Heart left ventricle (tissue), 16 donors: Measurements from ENCODE around the gene MRPL58. TPM values are rescaled to one million over a fixed set of nuclear protein-coding genes. Genes with fewer than 3 reads are reported as not detected.
A peak's percentile ranks its signal among the peaks of the same experiment; 100 is the strongest.

ENCODE experiments used
- ATAC-seq, 4 donors: fragments of 200-7000 bp; cut with Tn5 transposase; one replicate each; pipeline ENCODE4 v1.9.1; 2020 to 2022; ENCODE audit warnings: moderate library complexity in 4 of 4, mild to moderate bottlenecking in 3 of 4, moderate number of reproducible peaks in 1 of 4
- DNase-seq, 5 donors: peaks; one replicate each; pipeline ENCODE4 v3.0.0-alpha.2; 2020
- H3K27ac ChIP-seq, 12 donors: fragments of 200-600 bp; sonication (generic) in 4 of 12; one replicate each; pipeline versions ENCODE4 v1.5.0 to v1.8.0; 2016 to 2022; ENCODE audit warnings: mild to moderate bottlenecking in 2 of 12
- H3K27me3 ChIP-seq, 9 donors: fragments of 200-600 bp; sonication (generic) in 2 of 9; one replicate each; pipeline versions ENCODE4 v1.5.1 to v1.8.0; 2016 to 2022; ENCODE audit warnings: mild to moderate bottlenecking in 3 of 9
- H3K36me3 ChIP-seq, 9 donors: fragments of 200-600 bp; sonication (generic) in 2 of 9; one replicate each; pipeline versions ENCODE4 v1.5.0 to v1.8.0; 2018 to 2022; ENCODE audit warnings: mild to moderate bottlenecking in 2 of 9
- H3K4me1 ChIP-seq, 12 donors: fragments of 200-600 bp; sonication (generic) in 4 of 12; one replicate each; pipeline versions ENCODE4 v1.5.0 to v1.8.0; 2016 to 2022; ENCODE audit warnings: mild to moderate bottlenecking in 3 of 12
- H3K4me3 ChIP-seq, 12 donors: fragments of 200-600 bp; sonication (generic) in 4 of 12; one replicate each; pipeline versions ENCODE4 v1.5.0 to v1.8.0; 2017 to 2022; ENCODE audit warnings: mild to moderate bottlenecking in 9 of 12, moderate library complexity in 4 of 12
- H3K9me3 ChIP-seq, 12 donors: fragments of 200-600 bp; sonication (generic) in 4 of 12; one replicate each; pipeline versions ENCODE4 v1.5.0 to v1.8.0; 2016 to 2022; ENCODE audit warnings: mild to moderate bottlenecking in 1 of 12
- POLR2A ChIP-seq, 2 donors: fragments of 450-650 bp; IDR thresholded peaks; one replicate each; pipeline ENCODE4 v1.6.1; 2017; ENCODE audit warnings: antibody characterized with exemption in 2 of 2, mild to moderate bottlenecking in 2 of 2, moderate library complexity in 2 of 2
- WGBS, 4 donors: extraction: QIAGEN DNeasy Blood & Tissue Kit in 2 of 4; methylation state at CpG; one replicate each; pipeline versions ENCODE4 v1.1.5 to v1.1.7; 2013 to 2018; 5-methylcytosine and 5-hydroxymethylcytosine counted together
- intact Hi-C, 10 donors: fragments of 100-400 bp; cut with DNase I; formaldehyde crosslinking; loops; one replicate each; pipeline versions ENCODE4 v1.11.1 to v1.14.2; 2022
- polyA plus RNA-seq, 2 donors: library from polyadenylated mRNA; stranded (reverse); fragments of 200-250 nt; gene quantifications; one replicate each; pipeline ENCODE4 v1.2.3, GENCODE V29; 2013
- total RNA-seq, 9 donors: library from RNA; depleted of rRNA in 2 of 9; stranded (reverse); fragments of >200 nt in 2 of 9; fragmentation: NEBNext Ultra II Directional in 3 of 9; extraction: Animal tissue kit (Norgen Biotek cat#: 25700) in 3 of 9; gene quantifications; one replicate each; pipeline versions ENCODE4 v1.1.0 to v1.2.4, GENCODE V29; 2016 to 2023
- TF ChIP-seq, protein P1 (sequence below), 12 donors: fragments of 200-600 bp; sonication (generic) in 4 of 12; IDR thresholded peaks; one replicate each; pipeline versions ENCODE4 v1.5.0 to v1.8.0; 2018 to 2022; ENCODE audit warnings: antibody characterized with exemption in 12 of 12, mild to moderate bottlenecking in 5 of 12
- donor health status: ischemic (EF 13 %, LVEDD 7.1; RV severe dilation, severe dysfunction).
- donor health status: healthy with polysubstance abuse.
- donor health status: DM: no; HTN: yes; CAD: no.
- donor health status: DM: no; HTN: no; CAD: no.
- donor health status: ischemic (EF 25% LVEDD 6.9; RV normal size, moderate dysfunction).
- donor health status: ischemic (EF 25% LVEDD 5.7; RV mildly dilated, moderate dysfunction).
- donor health status: healthy.
- donor health status: DM: yes; HTN: yes; CAD: no.
- donor health status: ischemic (EF 35%, LVEDD 5.7; RV mildly dilated, moderate dysfunction).
- donor health status: nonischemic (EF 11% LVEDD 7.7; RV severe dilation, severe dysfunction).
- donor health status: DM: yes; HTN: yes; CAD: no.
- donor health status: PGD.
- donor health status: ischemic (EF 29% LVEDD 5.4; RV normal size, mild dysfunction).
- donor health status: nonischemic (EF 23%, LVEDD 6.1; RV moderate dilation, normal function).

Gene MRPL58
- total and polyA plus RNA-seq, 11 donors, result 41.0 to 93.8 (median 60.9) TPM

DNA sequence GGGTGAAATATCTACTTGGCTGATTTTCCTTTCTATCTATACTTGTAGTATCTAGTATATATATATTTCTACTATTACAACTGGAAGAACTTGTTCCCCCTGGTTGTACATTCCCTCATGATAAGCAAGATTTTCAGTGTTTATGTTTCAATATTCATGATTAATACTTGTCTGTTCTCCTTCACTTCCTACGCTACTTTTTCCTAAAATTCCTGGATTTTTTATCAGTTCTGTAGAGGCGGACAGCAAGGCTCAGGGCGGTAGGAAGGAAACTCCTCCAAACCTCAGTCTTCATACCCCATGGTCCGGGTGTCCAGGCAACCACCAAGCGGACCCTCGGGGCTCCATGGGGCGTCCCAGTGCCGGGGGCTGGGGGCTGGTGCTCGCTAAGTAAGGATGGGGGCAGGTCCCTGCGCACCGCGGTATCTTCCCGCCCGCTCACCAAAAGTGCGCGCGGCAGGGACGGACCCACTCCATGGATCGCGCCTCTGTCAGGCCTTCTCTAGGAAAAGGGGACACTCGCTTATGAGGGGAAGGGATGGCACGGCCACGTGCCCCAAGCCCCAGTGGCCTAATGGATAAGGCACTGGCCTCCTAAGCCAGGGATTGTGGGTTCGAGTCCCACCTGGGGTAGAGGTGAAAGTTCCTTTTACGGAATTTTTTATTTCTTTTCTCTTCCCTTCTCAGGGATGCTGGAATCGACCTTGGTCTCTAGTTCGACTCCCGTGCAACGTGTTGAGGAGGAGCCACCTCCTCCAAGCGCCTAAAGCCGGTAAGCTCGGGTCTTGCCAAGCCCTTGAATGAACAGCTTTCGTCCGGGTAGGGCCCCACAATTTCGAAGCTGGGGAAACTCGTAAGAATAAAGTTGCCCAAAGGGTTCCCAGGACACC is 21.1 kb downstream of the MRPL58 start:
- 0 to 2% (median 1%) methylated on average over 21 to 36 of the region's 36 CpGs for WGBS, 4 donors
- intact Hi-C loops, result loop anchor here in 9 of 10 donors (2.0 to 10.0 kb wide), 8 partner anchors 21 to 219 kb away; partner anchors contain the start of genes CDR2L (in 3 of the 9), MRPL58 (in 2 of the 9) and HID1 (in 1 of the 9)
- peak overlapping the region in 11 of 12 donors; percentile 69 to 96 (median 87) for H3K27ac ChIP-seq
- H3K4me3 ChIP-seq, result peak overlapping the region; percentile 47 to 83 (median 68)
- H3K36me3 ChIP-seq, result peaks cover 0 to 13% (median 6%) of the 10 kb centered on the region in 9 donors
- H3K9me3 ChIP-seq, result peaks cover 0 to 6% (median 0%) of the 10 kb centered on the region in 12 donors
- H3K27me3 ChIP-seq, result no peaks in the 10 kb centered on the region
- ATAC-seq (peak; percentile 55 to 74 (median 70)), DNase-seq (peak; percentile 88 to 93 (median 90))
- no peak for TF ChIP-seq POLR2A (IDR thresholded peaks at IDR 0.05)
- TF ChIP-seq, protein P1, sequence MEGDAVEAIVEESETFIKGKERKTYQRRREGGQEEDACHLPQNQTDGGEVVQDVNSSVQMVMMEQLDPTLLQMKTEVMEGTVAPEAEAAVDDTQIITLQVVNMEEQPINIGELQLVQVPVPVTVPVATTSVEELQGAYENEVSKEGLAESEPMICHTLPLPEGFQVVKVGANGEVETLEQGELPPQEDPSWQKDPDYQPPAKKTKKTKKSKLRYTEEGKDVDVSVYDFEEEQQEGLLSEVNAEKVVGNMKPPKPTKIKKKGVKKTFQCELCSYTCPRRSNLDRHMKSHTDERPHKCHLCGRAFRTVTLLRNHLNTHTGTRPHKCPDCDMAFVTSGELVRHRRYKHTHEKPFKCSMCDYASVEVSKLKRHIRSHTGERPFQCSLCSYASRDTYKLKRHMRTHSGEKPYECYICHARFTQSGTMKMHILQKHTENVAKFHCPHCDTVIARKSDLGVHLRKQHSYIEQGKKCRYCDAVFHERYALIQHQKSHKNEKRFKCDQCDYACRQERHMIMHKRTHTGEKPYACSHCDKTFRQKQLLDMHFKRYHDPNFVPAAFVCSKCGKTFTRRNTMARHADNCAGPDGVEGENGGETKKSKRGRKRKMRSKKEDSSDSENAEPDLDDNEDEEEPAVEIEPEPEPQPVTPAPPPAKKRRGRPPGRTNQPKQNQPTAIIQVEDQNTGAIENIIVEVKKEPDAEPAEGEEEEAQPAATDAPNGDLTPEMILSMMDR (IDR thresholded peaks at IDR 0.05), result no peak
- H3K4me1 ChIP-seq, result peaks cover 0 to 50% (median 31%) of the 10 kb centered on the region in 12 donors

DNA sequence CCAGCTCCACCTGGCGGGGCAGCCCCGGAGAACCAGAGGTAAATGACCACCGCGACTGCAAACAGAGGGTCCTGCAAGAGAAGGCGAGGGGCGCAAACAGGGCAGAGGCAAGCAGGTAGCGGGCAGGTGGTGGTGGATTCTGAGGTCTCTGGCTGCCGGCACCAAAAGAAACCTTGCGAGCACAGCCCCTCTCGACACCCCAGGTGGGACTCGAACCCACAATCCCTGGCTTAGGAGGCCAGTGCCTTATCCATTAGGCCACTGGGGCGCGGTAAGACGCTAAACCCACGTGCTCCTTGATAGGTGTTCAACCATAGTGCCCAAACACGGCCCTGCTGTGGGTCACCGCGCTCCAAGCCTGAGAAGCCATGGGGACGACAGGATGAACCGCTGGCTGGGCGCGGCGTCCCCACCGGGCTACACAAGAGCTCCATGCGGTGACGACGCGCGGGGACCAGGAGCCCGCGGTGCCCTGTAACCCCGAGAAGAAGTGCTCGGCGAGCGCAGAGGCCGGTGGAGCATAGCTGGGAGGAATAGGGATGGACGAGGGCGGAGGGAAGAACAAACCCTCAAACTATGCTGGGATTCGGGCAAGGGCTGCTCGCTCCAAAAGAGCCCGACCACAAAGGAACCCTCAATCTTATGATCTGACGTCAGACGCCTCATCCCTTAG is 21.9 kb downstream of the MRPL58 start:
- Histone ChIP-seq H3K36me3 (peaks cover 0 to 20% (median 14%) of the 10 kb centered on the region in 9 donors), H3K27ac (peak overlapping the region; percentile 69 to 96 (median 86)), H3K9me3 (peaks cover 0 to 6% (median 0%) of the 10 kb centered on the region in 12 donors), H3K4me3 (peak overlapping the region; percentile 47 to 83 (median 68)), H3K4me1 (peaks cover 0 to 50% (median 31%) of the 10 kb centered on the region in 12 donors), H3K27me3 (no peaks in the 10 kb centered on the region)
- TF ChIP-seq, protein P1 (IDR thresholded peaks at IDR 0.05), result peak in 2 of 12 donors; percentile 6 to 15
- TF ChIP-seq POLR2A (IDR thresholded peaks at IDR 0.05), result no peak
- ATAC-seq (peak; percentile 69 to 79 (median 75)), DNase-seq (peak; percentile 84 to 90 (median 88))
- intact Hi-C loops, result loop anchor here in 9 of 10 donors (2.0 to 10.0 kb wide), 8 partner anchors 22 to 220 kb away; partner anchors contain the start of genes CDR2L (in 3 of the 9), HID1 (in 1 of the 9) and MRPL58 (in 1 of the 9)
- 1 to 2% (median 1%) methylated on average over 24 to 43 of the region's 43 CpGs for WGBS, 4 donors

DNA sequence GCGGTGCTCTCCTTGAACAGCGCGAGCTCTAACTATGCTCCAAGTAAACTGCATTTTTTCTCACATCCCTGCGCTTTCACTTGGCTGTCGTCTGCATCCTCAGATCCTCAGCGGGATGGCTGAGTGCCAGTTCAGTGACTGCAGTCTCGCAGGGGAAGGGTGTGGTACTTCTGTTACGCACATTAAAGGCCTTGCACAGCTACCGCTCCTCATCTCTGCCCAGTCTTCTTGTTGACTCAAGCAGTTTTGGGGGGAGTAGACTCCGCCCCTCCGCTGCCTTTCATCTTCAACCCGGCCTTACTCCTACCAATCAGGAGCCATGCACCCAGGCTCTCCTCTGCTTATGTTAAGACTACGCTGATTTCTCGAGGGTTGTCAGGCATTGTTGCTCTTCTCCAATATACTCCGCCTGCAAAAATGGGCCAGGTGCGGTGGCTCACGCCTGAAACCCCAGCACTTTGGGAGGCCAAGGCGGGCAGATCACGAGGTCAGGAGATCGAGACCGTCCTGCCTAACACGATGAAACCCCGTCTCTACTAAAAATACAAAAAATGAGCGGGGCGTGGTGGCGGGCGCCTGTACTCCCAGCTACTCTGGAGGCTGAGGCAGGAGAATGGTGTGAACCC is 24.3 kb downstream of the MRPL58 start:
- H3K4me1 ChIP-seq, result peaks cover 0 to 50% (median 31%) of the 10 kb centered on the region in 12 donors
- H3K36me3 ChIP-seq, result peaks cover 0 to 44% (median 38%) of the 10 kb centered on the region in 9 donors
- TF ChIP-seq POLR2A (IDR thresholded peaks at IDR 0.05), result peak in 1 of 2 donors; percentile 27
- TF ChIP-seq, protein P1 (IDR thresholded peaks at IDR 0.05), result no peak
- 54 to 66% (median 62%) methylated on average over 27 of the region's 27 CpGs for WGBS, 4 donors
- peak; percentile 24 to 74 (median 56) for ATAC-seq
- intact Hi-C loops, result loop anchor here in 4 of 10 donors (2.0 to 10.0 kb wide), 4 partner anchors 24 to 222 kb away; partner anchors contain the start of genes CDR2L (in 1 of the 4), HID1 (in 1 of the 4) and MRPL58 (in 1 of the 4)
- H3K9me3 ChIP-seq, result no peaks in the 10 kb centered on the region
- H3K27me3 ChIP-seq, result no peaks in the 10 kb centered on the region
- DNase-seq, result peak; percentile 90 to 94 (median 91)
- H3K4me3 ChIP-seq, result peak overlapping the region in 9 of 12 donors; percentile 17 to 38 (median 29)
- peak overlapping the region; percentile 47 to 96 (median 86) for H3K27ac ChIP-seq
